Hepatocyte (in vitro differentiated cells): ENCODE measurements around the gene WHRN.

ENCODE experiments used
- CTCF ChIP-seq: fragments of 200-600 bp; sonication (generic); IDR thresholded peaks from 2 replicates; pipeline ENCODE4 v1.5.1; 2016; ENCODE audit warnings: antibody characterized with exemption, mild to moderate bottlenecking; ENCODE audit not compliant: poor library complexity
- EZH2phosphoT487 ChIP-seq: fragments of 200-600 bp; sonication (generic); IDR thresholded peaks from one replicate; pipeline ENCODE4 v1.6.1; 2018; ENCODE audit warnings: antibody characterized with exemption, mild to moderate bottlenecking, low read depth, moderate library complexity; ENCODE audit not compliant: unreplicated experiment, severe bottlenecking

- no peak for TF ChIP-seq CTCF
- no peak for TF ChIP-seq EZH2phosphoT487
These were observed 135.8 kb downstream of the WHRN start for GRCh38 chr9:114369216-114370130.
